GM23338 (cell line): ENCODE data around the gene RUVBL1. TPM values are rescaled to one million over a fixed set of nuclear protein-coding genes. Genes with fewer than 3 reads are reported as not detected.

Source experiments
- ATAC-seq: fragments of 200-7000 bp; cut with Tn5 transposase; 3 replicates; pipeline ENCODE4 v1.9.1; 2020
- DNase-seq: peaks from one replicate; pipeline ENCODE4 v3.0.0-alpha.2; 2015; ENCODE audit warnings: low spot score
- H2AFZ ChIP-seq: fragments of 200-600 bp; sonication (generic); 2 replicates; pipeline ENCODE4 v1.8.0; 2016; ENCODE audit warnings: antibody characterized with exemption, mild to moderate bottlenecking, moderate library complexity
- H3F3A ChIP-seq: fragments of 200-600 bp; sonication (generic); replicated peaks from 2 replicates; pipeline ENCODE4 v1.8.0; 2017; ENCODE audit warnings: antibody characterized with exemption, mixed run types, low read depth
- H3K27ac ChIP-seq: fragments of 200-600 bp; sonication (generic); 2 replicates; pipeline ENCODE4 v1.6.1; 2016; ENCODE audit warnings: low read depth
- H3K27me3 ChIP-seq: fragments of 200-600 bp; sonication (generic); 2 replicates; pipeline ENCODE4 v1.8.0; 2016; ENCODE audit warnings: mild to moderate bottlenecking, mixed run types, moderate library complexity; ENCODE audit not compliant: insufficient read depth
- H3K36me3 ChIP-seq: fragments of 200-600 bp; sonication (generic); 2 replicates; pipeline ENCODE4 v1.8.0; 2016; ENCODE audit warnings: mild to moderate bottlenecking; ENCODE audit not compliant: insufficient read depth
- H3K4me1 ChIP-seq: fragments of 200-600 bp; sonication (generic); 2 replicates; pipeline ENCODE4 v1.8.0; 2016; ENCODE audit warnings: mild to moderate bottlenecking, moderate library complexity; ENCODE audit not compliant: insufficient read depth
- H3K4me2 ChIP-seq: fragments of 200-600 bp; sonication (generic); 2 replicates; pipeline ENCODE4 v1.7.1; 2017; ENCODE audit warnings: mixed run types
- H3K4me3 ChIP-seq: fragments of 200-600 bp; sonication (generic); 2 replicates; pipeline ENCODE4 v1.6.1; 2016; ENCODE audit warnings: mixed run types
- H3K79me2 ChIP-seq: fragments of 200-600 bp; sonication (generic); replicated peaks from 2 replicates; pipeline ENCODE4 v1.8.0; 2017; ENCODE audit warnings: mild to moderate bottlenecking; ENCODE audit not compliant: insufficient read depth
- H3K9me2 ChIP-seq: fragments of 200-600 bp; sonication (generic); 2 replicates; pipeline ENCODE4 v1.8.0; 2017; ENCODE audit not compliant: insufficient read depth
- H4K20me1 ChIP-seq: fragments of 200-600 bp; sonication (generic); replicated peaks from 2 replicates; pipeline ENCODE4 v1.8.0; 2017; ENCODE audit warnings: mild to moderate bottlenecking; ENCODE audit not compliant: insufficient read depth
- H3K27ac Mint-ChIP-seq: 2 replicates; pipeline ENCODE4 v1.8.0; 2020; ENCODE audit warnings: inconsistent platforms, mild to moderate bottlenecking, moderate library complexity, mixed read lengths
- H3K27me3 Mint-ChIP-seq: 3 replicates; pipeline ENCODE4 v1.8.0; 2022; ENCODE audit warnings: low read depth, mild to moderate bottlenecking, moderate library complexity, mixed read lengths, inconsistent platforms; ENCODE audit not compliant: insufficient read depth, poor library complexity
- H3K36me3 Mint-ChIP-seq: 3 replicates; pipeline ENCODE4 v1.8.0; 2021; ENCODE audit warnings: low read depth, mild to moderate bottlenecking, inconsistent platforms, moderate library complexity, mixed read lengths
- H3K4me1 Mint-ChIP-seq: 3 replicates; pipeline ENCODE4 v1.8.0; 2020; ENCODE audit warnings: mild to moderate bottlenecking, inconsistent platforms, mixed read lengths
- H3K4me3 Mint-ChIP-seq: 3 replicates; pipeline ENCODE4 v1.8.0; 2021; ENCODE audit warnings: moderate library complexity, mild to moderate bottlenecking, inconsistent platforms, mixed read lengths
- H3K9me3 Mint-ChIP-seq: 3 replicates; pipeline ENCODE4 v1.8.0; 2020; ENCODE audit warnings: moderate library complexity, mild to moderate bottlenecking, inconsistent platforms, mixed read lengths
- EZH2 ChIP-seq: fragments of 200-600 bp; sonication (generic); IDR thresholded peaks from one replicate; pipeline ENCODE4 v1.8.0; 2017; ENCODE audit warnings: antibody characterized with exemption, mild to moderate bottlenecking, low read depth; ENCODE audit not compliant: unreplicated experiment
- JUNB ChIP-seq: IDR thresholded peaks from one replicate; pipeline ENCODE4 v1.6.1; 2016; ENCODE audit warnings: antibody characterized with exemption; ENCODE audit not compliant: unreplicated experiment
- NANOG ChIP-seq: IDR thresholded peaks from 2 replicates; pipeline ENCODE4 v1.6.1; 2016; ENCODE audit warnings: antibody characterized with exemption, borderline replicate concordance
- POLR2AphosphoS5 ChIP-seq: IDR thresholded peaks from 2 replicates; pipeline ENCODE4 v1.6.1; 2016; ENCODE audit warnings: antibody characterized with exemption, low read depth
- STAT1 ChIP-seq: IDR thresholded peaks from one replicate; pipeline ENCODE4 v1.6.1; 2016; ENCODE audit warnings: antibody characterized with exemption; ENCODE audit not compliant: unreplicated experiment
- ZNF114 ChIP-seq: fragments of 250-450 bp; sonication (Bioruptor Pico); IDR thresholded peaks from 2 replicates; pipeline ENCODE4 v1.5.0; 2020; ENCODE audit warnings: mild to moderate bottlenecking, moderate library complexity
- polyA plus RNA-seq: library from polyadenylated mRNA; unstranded; fragments of >200 nt; fragmentation: Nextera tagmentation; extraction: Ambion mirVana; gene quantifications from 2 replicates; pipeline ENCODE4 v1.2.1, GENCODE V29; 2016
- total RNA-seq: library from RNA; depleted of rRNA; stranded (reverse); fragments of >200 nt; shearing (Covaris generic); gene quantifications from 2 replicates; pipeline ENCODE4 v1.2.3, GENCODE V29; 2014
- TF ChIP-seq, protein P1 (sequence below), 2 experiments: fragments of 200-600 bp in 1 of 2; sonication (generic) in 1 of 2; conservative IDR thresholded peaks; 2 replicates each; pipeline versions ENCODE4 v1.5.1 to v1.6.1; 2016 to 2017; ENCODE audit warnings: antibody characterized with exemption in 2 of 2, low read depth in 2 of 2, mild to moderate bottlenecking in 2 of 2, moderate library complexity in 1 of 2
- TF ChIP-seq, protein P2 (sequence below): IDR thresholded peaks from one replicate; pipeline ENCODE4 v1.6.1; 2018; ENCODE audit warnings: antibody characterized with exemption; ENCODE audit not compliant: unreplicated experiment
- TF ChIP-seq, protein P3 (sequence below): IDR thresholded peaks from 2 replicates; pipeline ENCODE4 v1.6.1; 2016; ENCODE audit warnings: antibody characterized with exemption

The RUVBL1 gene
- total and polyA plus RNA-seq, 2 experiments from 2014 or later: 133 to 136 TPM

DNA sequence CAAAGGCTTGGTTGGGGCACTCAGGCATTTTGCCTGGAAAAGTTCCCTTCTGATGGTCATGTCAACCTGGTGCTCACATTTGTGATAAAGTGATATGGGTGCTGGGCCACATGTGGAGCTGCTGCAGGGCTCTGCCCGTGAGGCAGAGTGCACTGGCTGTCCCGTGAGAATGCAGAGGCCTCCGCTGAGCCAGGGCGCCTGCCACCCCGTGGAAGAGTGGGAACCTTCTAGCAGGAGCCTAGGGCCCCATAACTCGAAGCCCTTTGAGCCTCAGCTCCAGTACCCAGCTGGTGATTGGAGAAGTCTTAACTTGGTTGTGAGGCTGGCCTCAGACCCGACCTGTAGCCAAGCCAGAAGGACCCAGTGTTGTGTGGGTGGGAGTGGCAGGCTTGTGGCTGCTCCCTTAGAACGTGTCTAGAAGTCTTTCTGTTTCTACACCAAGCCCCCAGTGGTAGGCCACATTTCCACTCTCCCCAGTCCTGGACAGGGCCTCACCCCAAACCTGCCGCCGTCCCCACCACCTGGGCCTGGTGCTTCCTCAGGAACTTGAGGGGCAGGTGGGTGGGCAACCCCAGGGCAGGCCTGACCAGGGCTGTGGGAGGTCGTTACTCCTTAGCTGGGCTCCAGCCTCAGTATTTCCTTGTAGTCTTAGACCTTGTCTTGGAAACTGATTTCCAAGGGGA lies 51.7 kb downstream of the RUVBL1 start:
- Histone ChIP-seq H3K4me1 (peaks cover 10% of the 10 kb centered on the region; the same call in 1 of the 2 replicates), H3K36me3 (peaks cover 40% of the 10 kb centered on the region), H2AFZ (no peak overlapping the region), H3K79me2 (no peaks in the 10 kb centered on the region), H3K4me2 (no peak overlapping the region), H4K20me1 (peaks cover 10% of the 10 kb centered on the region), H3K4me3 (no peak overlapping the region), H3K27ac (no peak overlapping the region), H3K9me2 (no peaks in the 10 kb centered on the region), H3F3A (0 out of 2 replicates have a peak, but pooled peaks cover 10% of the 10 kb centered on the region), H3K27me3 (no peaks in the 10 kb centered on the region)
- TF ChIP-seq, protein P1, sequence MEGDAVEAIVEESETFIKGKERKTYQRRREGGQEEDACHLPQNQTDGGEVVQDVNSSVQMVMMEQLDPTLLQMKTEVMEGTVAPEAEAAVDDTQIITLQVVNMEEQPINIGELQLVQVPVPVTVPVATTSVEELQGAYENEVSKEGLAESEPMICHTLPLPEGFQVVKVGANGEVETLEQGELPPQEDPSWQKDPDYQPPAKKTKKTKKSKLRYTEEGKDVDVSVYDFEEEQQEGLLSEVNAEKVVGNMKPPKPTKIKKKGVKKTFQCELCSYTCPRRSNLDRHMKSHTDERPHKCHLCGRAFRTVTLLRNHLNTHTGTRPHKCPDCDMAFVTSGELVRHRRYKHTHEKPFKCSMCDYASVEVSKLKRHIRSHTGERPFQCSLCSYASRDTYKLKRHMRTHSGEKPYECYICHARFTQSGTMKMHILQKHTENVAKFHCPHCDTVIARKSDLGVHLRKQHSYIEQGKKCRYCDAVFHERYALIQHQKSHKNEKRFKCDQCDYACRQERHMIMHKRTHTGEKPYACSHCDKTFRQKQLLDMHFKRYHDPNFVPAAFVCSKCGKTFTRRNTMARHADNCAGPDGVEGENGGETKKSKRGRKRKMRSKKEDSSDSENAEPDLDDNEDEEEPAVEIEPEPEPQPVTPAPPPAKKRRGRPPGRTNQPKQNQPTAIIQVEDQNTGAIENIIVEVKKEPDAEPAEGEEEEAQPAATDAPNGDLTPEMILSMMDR (conservative IDR thresholded peaks at IDR 0.05; ENCODE audit: low read depth in 2 of 2): no peak
- TF ChIP-seq, protein P2, sequence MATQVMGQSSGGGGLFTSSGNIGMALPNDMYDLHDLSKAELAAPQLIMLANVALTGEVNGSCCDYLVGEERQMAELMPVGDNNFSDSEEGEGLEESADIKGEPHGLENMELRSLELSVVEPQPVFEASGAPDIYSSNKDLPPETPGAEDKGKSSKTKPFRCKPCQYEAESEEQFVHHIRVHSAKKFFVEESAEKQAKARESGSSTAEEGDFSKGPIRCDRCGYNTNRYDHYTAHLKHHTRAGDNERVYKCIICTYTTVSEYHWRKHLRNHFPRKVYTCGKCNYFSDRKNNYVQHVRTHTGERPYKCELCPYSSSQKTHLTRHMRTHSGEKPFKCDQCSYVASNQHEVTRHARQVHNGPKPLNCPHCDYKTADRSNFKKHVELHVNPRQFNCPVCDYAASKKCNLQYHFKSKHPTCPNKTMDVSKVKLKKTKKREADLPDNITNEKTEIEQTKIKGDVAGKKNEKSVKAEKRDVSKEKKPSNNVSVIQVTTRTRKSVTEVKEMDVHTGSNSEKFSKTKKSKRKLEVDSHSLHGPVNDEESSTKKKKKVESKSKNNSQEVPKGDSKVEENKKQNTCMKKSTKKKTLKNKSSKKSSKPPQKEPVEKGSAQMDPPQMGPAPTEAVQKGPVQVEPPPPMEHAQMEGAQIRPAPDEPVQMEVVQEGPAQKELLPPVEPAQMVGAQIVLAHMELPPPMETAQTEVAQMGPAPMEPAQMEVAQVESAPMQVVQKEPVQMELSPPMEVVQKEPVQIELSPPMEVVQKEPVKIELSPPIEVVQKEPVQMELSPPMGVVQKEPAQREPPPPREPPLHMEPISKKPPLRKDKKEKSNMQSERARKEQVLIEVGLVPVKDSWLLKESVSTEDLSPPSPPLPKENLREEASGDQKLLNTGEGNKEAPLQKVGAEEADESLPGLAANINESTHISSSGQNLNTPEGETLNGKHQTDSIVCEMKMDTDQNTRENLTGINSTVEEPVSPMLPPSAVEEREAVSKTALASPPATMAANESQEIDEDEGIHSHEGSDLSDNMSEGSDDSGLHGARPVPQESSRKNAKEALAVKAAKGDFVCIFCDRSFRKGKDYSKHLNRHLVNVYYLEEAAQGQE: no peak
- no peak for TF ChIP-seq STAT1
- TF ChIP-seq EZH2: no peak
- TF ChIP-seq ZNF114 (CRISPR knock-in tag): no peak
- no peak for TF ChIP-seq NANOG
- no peak for TF ChIP-seq JUNB
- H3K36me3 Mint-ChIP-seq: peaks cover 45% of the 10 kb centered on the region
- no peak for ATAC-seq
- no peaks in the 10 kb centered on the region for H3K9me3 Mint-ChIP-seq
- no peak overlapping the region for H3K27ac Mint-ChIP-seq
- H3K27me3 Mint-ChIP-seq: peaks cover 17% of the 10 kb centered on the region
- H3K4me1 Mint-ChIP-seq: peaks cover 6% of the 10 kb centered on the region
- H3K4me3 Mint-ChIP-seq: no peak overlapping the region
- DNase-seq: no peak

DNA sequence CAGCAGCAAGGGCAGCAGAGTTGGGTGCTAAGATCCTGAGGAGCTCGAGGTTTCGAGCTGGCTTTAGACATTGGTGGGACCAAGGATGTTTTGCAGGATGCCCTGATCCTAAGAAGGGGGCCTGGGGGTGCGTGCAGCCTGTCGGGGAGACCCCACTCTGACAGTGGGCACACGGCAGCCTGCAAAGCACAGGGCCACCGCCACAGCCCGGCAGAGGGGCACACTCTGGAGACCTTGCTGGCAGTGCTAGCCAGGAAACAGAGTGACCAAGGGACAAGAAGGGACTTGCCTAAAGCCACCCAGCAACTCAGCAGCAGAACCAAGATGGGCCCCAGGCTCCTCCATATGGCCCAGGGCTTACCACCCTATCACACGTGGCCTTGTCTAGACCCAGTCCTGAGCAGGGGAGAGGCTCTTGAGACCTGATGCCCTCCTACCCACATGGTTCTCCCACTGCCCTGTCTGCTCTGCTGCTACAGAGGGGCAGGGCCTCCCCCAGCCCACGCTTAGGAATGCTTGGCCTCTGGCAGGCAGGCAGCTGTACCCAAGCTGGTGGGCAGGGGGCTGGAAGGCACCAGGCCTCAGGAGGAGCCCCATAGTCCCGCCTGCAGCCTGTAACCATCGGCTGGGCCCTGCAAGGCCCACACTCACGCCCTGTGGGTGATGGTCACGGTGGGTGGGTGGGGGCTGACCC lies 52.6 kb downstream of the RUVBL1 start:
- Mint-ChIP-seq H3K4me1 (peaks cover 6% of the 10 kb centered on the region), H3K27me3 (peaks cover 14% of the 10 kb centered on the region), H3K36me3 (peaks cover 54% of the 10 kb centered on the region), H3K27ac (no peak overlapping the region), H3K9me3 (no peaks in the 10 kb centered on the region), H3K4me3 (no peak overlapping the region)
- H3K27me3 ChIP-seq: no peaks in the 10 kb centered on the region
- ATAC-seq (no peak), DNase-seq (no peak)
- H3K36me3 ChIP-seq: peaks cover 47% of the 10 kb centered on the region
- H3K27ac ChIP-seq: no peak overlapping the region
- no peaks in the 10 kb centered on the region for H3K79me2 ChIP-seq
- H3F3A ChIP-seq: 0 out of 2 replicates have a peak, but pooled peaks cover 10% of the 10 kb centered on the region
- no peak overlapping the region for H3K4me3 ChIP-seq
- peaks cover 10% of the 10 kb centered on the region; the same call in 1 of the 2 replicates for H3K4me1 ChIP-seq
- peaks cover 14% of the 10 kb centered on the region for H4K20me1 ChIP-seq
- no peaks in the 10 kb centered on the region for H3K9me2 ChIP-seq
- H3K4me2 ChIP-seq: no peak overlapping the region
- H2AFZ ChIP-seq: no peak overlapping the region
- TF ChIP-seq JUNB: no peak
- no peak for TF ChIP-seq NANOG
- no peak for TF ChIP-seq STAT1
- no peak for TF ChIP-seq ZNF114 (CRISPR knock-in tag)
- no peak for TF ChIP-seq POLR2AphosphoS5
- TF ChIP-seq, protein P3, sequence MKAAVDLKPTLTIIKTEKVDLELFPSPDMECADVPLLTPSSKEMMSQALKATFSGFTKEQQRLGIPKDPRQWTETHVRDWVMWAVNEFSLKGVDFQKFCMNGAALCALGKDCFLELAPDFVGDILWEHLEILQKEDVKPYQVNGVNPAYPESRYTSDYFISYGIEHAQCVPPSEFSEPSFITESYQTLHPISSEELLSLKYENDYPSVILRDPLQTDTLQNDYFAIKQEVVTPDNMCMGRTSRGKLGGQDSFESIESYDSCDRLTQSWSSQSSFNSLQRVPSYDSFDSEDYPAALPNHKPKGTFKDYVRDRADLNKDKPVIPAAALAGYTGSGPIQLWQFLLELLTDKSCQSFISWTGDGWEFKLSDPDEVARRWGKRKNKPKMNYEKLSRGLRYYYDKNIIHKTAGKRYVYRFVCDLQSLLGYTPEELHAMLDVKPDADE: no peak
